ENCODE measurements around the gene PLXDC2.

PLXDC2 gene

GRCh38 chr10:19931894-19932590 lies 115.8 kb downstream of the PLXDC2 start:
- Histone ChIP-seq H3K27me3 (ENCODE audit: insufficient read depth, low read length, poor library complexity) (no peaks in the 10 kb centered on the region), H3K9me3 (ENCODE audit: insufficient read depth, low read length, severe bottlenecking) (no peaks in the 10 kb centered on the region), H4K20me1 (ENCODE audit: insufficient read depth, low read length) (no peaks in the 10 kb centered on the region), H3K4me3 (ENCODE audit: low read depth in 1 of 2, low read length in 2 of 2) (no peak overlapping the region), H3K4me2 (ENCODE audit: insufficient read depth, low read length) (no peak overlapping the region), H3K79me2 (ENCODE audit: insufficient read depth, low read length) (no peaks in the 10 kb centered on the region), H3K4me1 (ENCODE audit: insufficient read depth, low read length) (no peaks in the 10 kb centered on the region), H3K36me3 (ENCODE audit: insufficient read depth, low read length) (no peaks in the 10 kb centered on the region), H3K9ac (ENCODE audit: low read depth, low read length) (no peak overlapping the region), H3K27ac (ENCODE audit: low read length) (no peak overlapping the region), H2AFZ (ENCODE audit: low read depth, low read length) (no peak overlapping the region)
- DNase-seq, result no peak
- TF ChIP-seq, protein P1, sequence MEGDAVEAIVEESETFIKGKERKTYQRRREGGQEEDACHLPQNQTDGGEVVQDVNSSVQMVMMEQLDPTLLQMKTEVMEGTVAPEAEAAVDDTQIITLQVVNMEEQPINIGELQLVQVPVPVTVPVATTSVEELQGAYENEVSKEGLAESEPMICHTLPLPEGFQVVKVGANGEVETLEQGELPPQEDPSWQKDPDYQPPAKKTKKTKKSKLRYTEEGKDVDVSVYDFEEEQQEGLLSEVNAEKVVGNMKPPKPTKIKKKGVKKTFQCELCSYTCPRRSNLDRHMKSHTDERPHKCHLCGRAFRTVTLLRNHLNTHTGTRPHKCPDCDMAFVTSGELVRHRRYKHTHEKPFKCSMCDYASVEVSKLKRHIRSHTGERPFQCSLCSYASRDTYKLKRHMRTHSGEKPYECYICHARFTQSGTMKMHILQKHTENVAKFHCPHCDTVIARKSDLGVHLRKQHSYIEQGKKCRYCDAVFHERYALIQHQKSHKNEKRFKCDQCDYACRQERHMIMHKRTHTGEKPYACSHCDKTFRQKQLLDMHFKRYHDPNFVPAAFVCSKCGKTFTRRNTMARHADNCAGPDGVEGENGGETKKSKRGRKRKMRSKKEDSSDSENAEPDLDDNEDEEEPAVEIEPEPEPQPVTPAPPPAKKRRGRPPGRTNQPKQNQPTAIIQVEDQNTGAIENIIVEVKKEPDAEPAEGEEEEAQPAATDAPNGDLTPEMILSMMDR (IDR thresholded peaks at IDR 0.05; ENCODE audit: borderline replicate concordance, extremely low read depth, low read length, poor library complexity, severe bottlenecking), result no peak
- TF ChIP-seq EZH2 (IDR thresholded peaks at IDR 0.05; ENCODE audit: borderline replicate concordance, low read depth, low read length, severe bottlenecking), result no peak
- ATAC-seq (ENCODE audit: insufficient read depth, low read depth), result no peak

- H3K4me3 ChIP-seq (ENCODE audit: low read depth in 1 of 2, low read length in 2 of 2), result no peak overlapping the region
- no peaks in the 10 kb centered on the region for H4K20me1 ChIP-seq (ENCODE audit: insufficient read depth, low read length)
- H3K4me1 ChIP-seq (ENCODE audit: insufficient read depth, low read length), result no peaks in the 10 kb centered on the region
- no peak overlapping the region for H2AFZ ChIP-seq (ENCODE audit: low read depth, low read length)
- no peaks in the 10 kb centered on the region for H3K9me3 ChIP-seq (ENCODE audit: insufficient read depth, low read length, severe bottlenecking)
- H3K79me2 ChIP-seq (ENCODE audit: insufficient read depth, low read length), result no peaks in the 10 kb centered on the region
- ATAC-seq (ENCODE audit: insufficient read depth, low read depth) (no peak), DNase-seq (no peak)
- no peaks in the 10 kb centered on the region for H3K36me3 ChIP-seq (ENCODE audit: insufficient read depth, low read length)
- H3K9ac ChIP-seq (ENCODE audit: low read depth, low read length), result no peak overlapping the region
- TF ChIP-seq, protein P1 (IDR thresholded peaks at IDR 0.05; ENCODE audit: borderline replicate concordance, extremely low read depth, low read length, poor library complexity, severe bottlenecking), result no peak
- TF ChIP-seq EZH2 (IDR thresholded peaks at IDR 0.05; ENCODE audit: borderline replicate concordance, low read depth, low read length, severe bottlenecking), result no peak
- H3K4me2 ChIP-seq (ENCODE audit: insufficient read depth, low read length), result no peak overlapping the region
- H3K27me3 ChIP-seq (ENCODE audit: insufficient read depth, low read length, poor library complexity), result no peaks in the 10 kb centered on the region
- H3K27ac ChIP-seq (ENCODE audit: low read length), result no peak overlapping the region
These were observed 116.7 kb downstream of the PLXDC2 start for GRCh38 chr10:19932806-19933371.

DNA sequence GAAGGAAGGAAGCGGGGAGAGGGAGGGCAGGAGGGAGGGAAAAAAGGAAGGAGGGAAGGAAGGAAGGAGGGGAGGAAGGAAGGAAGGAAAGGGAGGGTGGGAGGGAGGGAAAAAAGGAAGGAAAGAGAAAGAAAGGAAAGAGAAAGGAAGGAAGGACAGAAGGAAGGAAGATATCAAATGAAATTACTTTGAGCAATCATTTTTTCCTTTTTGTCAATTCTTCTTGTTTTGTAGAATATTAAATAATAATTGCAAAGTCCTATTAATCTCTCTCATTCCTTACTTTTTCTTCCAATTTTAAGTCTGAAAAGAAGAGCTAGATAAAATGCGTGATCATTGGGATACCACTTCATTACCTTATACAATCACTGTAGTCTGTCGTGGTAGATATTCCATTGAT lies 117.5 kb downstream of the PLXDC2 start:
- no peak overlapping the region for H3K27ac ChIP-seq (ENCODE audit: low read length)
- no peak for DNase-seq
- no peaks in the 10 kb centered on the region for H3K27me3 ChIP-seq (ENCODE audit: insufficient read depth, low read length, poor library complexity)
- no peak for ATAC-seq (ENCODE audit: insufficient read depth, low read depth)
- no peaks in the 10 kb centered on the region for H4K20me1 ChIP-seq (ENCODE audit: insufficient read depth, low read length)
- no peak overlapping the region for H3K4me3 ChIP-seq (ENCODE audit: low read depth in 1 of 2, low read length in 2 of 2)
- no peak overlapping the region for H2AFZ ChIP-seq (ENCODE audit: low read depth, low read length)
- no peaks in the 10 kb centered on the region for H3K4me1 ChIP-seq (ENCODE audit: insufficient read depth, low read length)
- H3K9me3 ChIP-seq (ENCODE audit: insufficient read depth, low read length, severe bottlenecking), result no peaks in the 10 kb centered on the region
- no peaks in the 10 kb centered on the region for H3K79me2 ChIP-seq (ENCODE audit: insufficient read depth, low read length)
- no peaks in the 10 kb centered on the region for H3K36me3 ChIP-seq (ENCODE audit: insufficient read depth, low read length)
- H3K4me2 ChIP-seq (ENCODE audit: insufficient read depth, low read length), result no peak overlapping the region
- TF ChIP-seq EZH2 (IDR thresholded peaks at IDR 0.05; ENCODE audit: borderline replicate concordance, low read depth, low read length, severe bottlenecking), result no peak
- TF ChIP-seq, protein P1 (IDR thresholded peaks at IDR 0.05; ENCODE audit: borderline replicate concordance, extremely low read depth, low read length, poor library complexity, severe bottlenecking), result no peak
- H3K9ac ChIP-seq (ENCODE audit: low read depth, low read length), result no peak overlapping the region

Measured in DND-41 (cell line).